Measurements from ENCODE around the gene KIF19.

DNA sequence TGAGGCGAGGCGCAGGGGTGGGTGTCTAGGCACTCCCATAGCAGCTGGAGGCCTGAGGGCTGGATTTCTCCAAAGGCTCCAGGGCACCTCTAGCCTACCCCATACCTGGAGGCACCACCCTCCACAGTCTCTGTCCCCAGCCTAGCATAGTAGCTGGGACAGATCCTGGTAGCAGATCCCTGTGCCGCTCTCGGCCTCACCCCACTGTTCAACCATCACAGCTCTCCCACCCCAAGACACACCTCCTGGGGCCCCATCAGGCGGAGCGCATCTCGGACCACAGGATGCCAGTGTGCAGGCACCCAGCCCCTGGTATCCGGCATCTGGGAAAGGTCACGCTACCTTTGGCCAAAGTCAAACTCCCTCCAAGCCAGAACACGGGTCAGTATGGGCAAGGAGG, 28.5 kb downstream of the KIF19 start:
- TF ChIP-seq, protein P1, sequence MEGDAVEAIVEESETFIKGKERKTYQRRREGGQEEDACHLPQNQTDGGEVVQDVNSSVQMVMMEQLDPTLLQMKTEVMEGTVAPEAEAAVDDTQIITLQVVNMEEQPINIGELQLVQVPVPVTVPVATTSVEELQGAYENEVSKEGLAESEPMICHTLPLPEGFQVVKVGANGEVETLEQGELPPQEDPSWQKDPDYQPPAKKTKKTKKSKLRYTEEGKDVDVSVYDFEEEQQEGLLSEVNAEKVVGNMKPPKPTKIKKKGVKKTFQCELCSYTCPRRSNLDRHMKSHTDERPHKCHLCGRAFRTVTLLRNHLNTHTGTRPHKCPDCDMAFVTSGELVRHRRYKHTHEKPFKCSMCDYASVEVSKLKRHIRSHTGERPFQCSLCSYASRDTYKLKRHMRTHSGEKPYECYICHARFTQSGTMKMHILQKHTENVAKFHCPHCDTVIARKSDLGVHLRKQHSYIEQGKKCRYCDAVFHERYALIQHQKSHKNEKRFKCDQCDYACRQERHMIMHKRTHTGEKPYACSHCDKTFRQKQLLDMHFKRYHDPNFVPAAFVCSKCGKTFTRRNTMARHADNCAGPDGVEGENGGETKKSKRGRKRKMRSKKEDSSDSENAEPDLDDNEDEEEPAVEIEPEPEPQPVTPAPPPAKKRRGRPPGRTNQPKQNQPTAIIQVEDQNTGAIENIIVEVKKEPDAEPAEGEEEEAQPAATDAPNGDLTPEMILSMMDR (IDR thresholded peaks at IDR 0.05 in 2 of 3, conservative IDR thresholded peaks at IDR 0.05 in 1 of 3; ENCODE audit: control insufficient read depth in 2 of 3, extremely low read depth in 1 of 3, insufficient read depth in 1 of 3, low read depth in 3 of 3, low read length in 3 of 3), result no peak
- TF ChIP-seq POLR2AphosphoS5 (IDR thresholded peaks at IDR 0.05; ENCODE audit: low read length) (no peak), POLR2A (IDR thresholded peaks at IDR 0.05; ENCODE audit: low read depth, low read length) (no peak), MYC (IDR thresholded peaks at IDR 0.05; ENCODE audit: insufficient read depth, insufficient read length, insufficient replicate concordance, low read length, severe bottlenecking) (no peak), SPI1 (IDR thresholded peaks at IDR 0.05; ENCODE audit: borderline replicate concordance, insufficient read depth, low read depth, low read length) (no peak), BRCA1 (IDR thresholded peaks at IDR 0.05; ENCODE audit: low read depth, low read length) (no peak), TAF1 (IDR thresholded peaks at IDR 0.05; ENCODE audit: borderline replicate concordance, low read depth, low read length) (no peak)
- TF ChIP-seq, protein P2, sequence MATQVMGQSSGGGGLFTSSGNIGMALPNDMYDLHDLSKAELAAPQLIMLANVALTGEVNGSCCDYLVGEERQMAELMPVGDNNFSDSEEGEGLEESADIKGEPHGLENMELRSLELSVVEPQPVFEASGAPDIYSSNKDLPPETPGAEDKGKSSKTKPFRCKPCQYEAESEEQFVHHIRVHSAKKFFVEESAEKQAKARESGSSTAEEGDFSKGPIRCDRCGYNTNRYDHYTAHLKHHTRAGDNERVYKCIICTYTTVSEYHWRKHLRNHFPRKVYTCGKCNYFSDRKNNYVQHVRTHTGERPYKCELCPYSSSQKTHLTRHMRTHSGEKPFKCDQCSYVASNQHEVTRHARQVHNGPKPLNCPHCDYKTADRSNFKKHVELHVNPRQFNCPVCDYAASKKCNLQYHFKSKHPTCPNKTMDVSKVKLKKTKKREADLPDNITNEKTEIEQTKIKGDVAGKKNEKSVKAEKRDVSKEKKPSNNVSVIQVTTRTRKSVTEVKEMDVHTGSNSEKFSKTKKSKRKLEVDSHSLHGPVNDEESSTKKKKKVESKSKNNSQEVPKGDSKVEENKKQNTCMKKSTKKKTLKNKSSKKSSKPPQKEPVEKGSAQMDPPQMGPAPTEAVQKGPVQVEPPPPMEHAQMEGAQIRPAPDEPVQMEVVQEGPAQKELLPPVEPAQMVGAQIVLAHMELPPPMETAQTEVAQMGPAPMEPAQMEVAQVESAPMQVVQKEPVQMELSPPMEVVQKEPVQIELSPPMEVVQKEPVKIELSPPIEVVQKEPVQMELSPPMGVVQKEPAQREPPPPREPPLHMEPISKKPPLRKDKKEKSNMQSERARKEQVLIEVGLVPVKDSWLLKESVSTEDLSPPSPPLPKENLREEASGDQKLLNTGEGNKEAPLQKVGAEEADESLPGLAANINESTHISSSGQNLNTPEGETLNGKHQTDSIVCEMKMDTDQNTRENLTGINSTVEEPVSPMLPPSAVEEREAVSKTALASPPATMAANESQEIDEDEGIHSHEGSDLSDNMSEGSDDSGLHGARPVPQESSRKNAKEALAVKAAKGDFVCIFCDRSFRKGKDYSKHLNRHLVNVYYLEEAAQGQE (IDR thresholded peaks at IDR 0.05; ENCODE audit: low read depth, low read length), result no peak
- TF ChIP-seq, protein P3, sequence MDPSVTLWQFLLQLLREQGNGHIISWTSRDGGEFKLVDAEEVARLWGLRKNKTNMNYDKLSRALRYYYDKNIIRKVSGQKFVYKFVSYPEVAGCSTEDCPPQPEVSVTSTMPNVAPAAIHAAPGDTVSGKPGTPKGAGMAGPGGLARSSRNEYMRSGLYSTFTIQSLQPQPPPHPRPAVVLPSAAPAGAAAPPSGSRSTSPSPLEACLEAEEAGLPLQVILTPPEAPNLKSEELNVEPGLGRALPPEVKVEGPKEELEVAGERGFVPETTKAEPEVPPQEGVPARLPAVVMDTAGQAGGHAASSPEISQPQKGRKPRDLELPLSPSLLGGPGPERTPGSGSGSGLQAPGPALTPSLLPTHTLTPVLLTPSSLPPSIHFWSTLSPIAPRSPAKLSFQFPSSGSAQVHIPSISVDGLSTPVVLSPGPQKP (IDR thresholded peaks at IDR 0.05; ENCODE audit: low read depth, low read length), result no peak
- TF ChIP-seq, protein P4, sequence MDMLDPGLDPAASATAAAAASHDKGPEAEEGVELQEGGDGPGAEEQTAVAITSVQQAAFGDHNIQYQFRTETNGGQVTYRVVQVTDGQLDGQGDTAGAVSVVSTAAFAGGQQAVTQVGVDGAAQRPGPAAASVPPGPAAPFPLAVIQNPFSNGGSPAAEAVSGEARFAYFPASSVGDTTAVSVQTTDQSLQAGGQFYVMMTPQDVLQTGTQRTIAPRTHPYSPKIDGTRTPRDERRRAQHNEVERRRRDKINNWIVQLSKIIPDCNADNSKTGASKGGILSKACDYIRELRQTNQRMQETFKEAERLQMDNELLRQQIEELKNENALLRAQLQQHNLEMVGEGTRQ (IDR thresholded peaks at IDR 0.05; ENCODE audit: borderline replicate concordance, low read depth, low read length), result no peak
- TF ChIP-seq, protein P5, sequence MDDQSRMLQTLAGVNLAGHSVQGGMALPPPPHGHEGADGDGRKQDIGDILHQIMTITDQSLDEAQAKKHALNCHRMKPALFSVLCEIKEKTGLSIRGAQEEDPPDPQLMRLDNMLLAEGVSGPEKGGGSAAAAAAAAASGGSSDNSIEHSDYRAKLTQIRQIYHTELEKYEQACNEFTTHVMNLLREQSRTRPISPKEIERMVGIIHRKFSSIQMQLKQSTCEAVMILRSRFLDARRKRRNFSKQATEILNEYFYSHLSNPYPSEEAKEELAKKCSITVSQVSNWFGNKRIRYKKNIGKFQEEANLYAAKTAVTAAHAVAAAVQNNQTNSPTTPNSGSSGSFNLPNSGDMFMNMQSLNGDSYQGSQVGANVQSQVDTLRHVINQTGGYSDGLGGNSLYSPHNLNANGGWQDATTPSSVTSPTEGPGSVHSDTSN (IDR thresholded peaks at IDR 0.05; ENCODE audit: insufficient replicate concordance, low read depth, low read length), result no peak
